Medulla oblongata (tissue), 1 donor: ENCODE results near the gene SH2D3C.
A peak's percentile ranks its signal among the peaks of the same experiment; 100 is the strongest.

Experiments
- DNase-seq: peaks from one replicate; pipeline ENCODE4 v3.0.0-alpha.2; 2015; ENCODE audit errors: extremely low spot score

SH2D3C gene

GRCh38 chr9:127700140-127700539 lies 78.3 kb downstream of the SH2D3C start:
- DNase-seq = no peak

GRCh38 chr9:127698985-127699670 lies 79.3 kb downstream of the SH2D3C start:
- DNase-seq = peak; percentile 99

- DNase-seq = no peak
Measured at GRCh38 chr9:127698386-127698785, 80.1 kb downstream of the SH2D3C start.

GRCh38 chr9:127697575-127697974 lies 80.9 kb downstream of the SH2D3C start:
- DNase-seq = no peak

GRCh38 chr9:127694890-127695720 lies 83.4 kb downstream of the SH2D3C start:
- no peak for DNase-seq

- no peak for DNase-seq
Measured at GRCh38 chr9:127693697-127694096, 84.8 kb downstream of the SH2D3C start.

GRCh38 chr9:127693143-127693542 lies 85.3 kb downstream of the SH2D3C start:
- no peak for DNase-seq

GRCh38 chr9:127692071-127692470 lies 86.4 kb downstream of the SH2D3C start:
- no peak for DNase-seq

GRCh38 chr9:127690735-127691134 lies 87.7 kb downstream of the SH2D3C start:
- no peak for DNase-seq

- no peak for DNase-seq
Measured at GRCh38 chr9:127689329-127690000, 89.0 kb downstream of the SH2D3C start.
